Pancreas (tissue), 10 donors: ENCODE measurements around the gene P2RY13. TPM values are rescaled to one million over a fixed set of nuclear protein-coding genes. Genes with fewer than 3 reads are reported as not detected.

Experiments
- ATAC-seq, 4 donors: fragments of 200-7000 bp; cut with Tn5 transposase; one replicate each; pipeline versions ENCODE4 v1.8.0 to v1.9.1; 2020; ENCODE audit warnings: mild to moderate bottlenecking in 4 of 4, moderate library complexity in 4 of 4
- DNase-seq, 6 donors: peaks; one replicate each; pipeline ENCODE4 v3.0.0-alpha.2; 2020
- FAIRE-seq: peaks from 2 replicates; lab custom pipeline; 2012; peaks lifted over from hg19 to GRCh38; lab: Jason Lieb, UNC
- H3K27ac ChIP-seq, 4 donors: fragments of 200-600 bp; sonication (generic); 1 replicate in 3 of 4; 2 replicates in 1 of 4; pipeline versions ENCODE4 v1.5.0 to v1.8.0; 2020
- H3K27me3 ChIP-seq, 4 donors: fragments of 200-600 bp; one replicate each; pipeline ENCODE4 v1.8.0; 2021
- H3K36me3 ChIP-seq, 3 donors: fragments of 200-600 bp; sonication (generic) in 1 of 3; one replicate each; pipeline versions ENCODE4 v1.5.0 to v1.8.0; 2020 to 2021
- H3K4me1 ChIP-seq, 3 donors: fragments of 200-600 bp; one replicate each; pipeline ENCODE4 v1.8.0; 2021
- H3K4me3 ChIP-seq, 4 donors: fragments of 200-600 bp; sonication (generic) in 2 of 4; one replicate each; pipeline versions ENCODE4 v1.5.0 to v1.8.0; 2020 to 2021
- H3K9me3 ChIP-seq, 4 donors: fragments of 200-600 bp; one replicate each; pipeline ENCODE4 v1.8.0; 2021
- CTCF ChIP-seq, 4 donors: fragments of 200-600 bp; sonication (generic) in 3 of 4; IDR thresholded peaks; one replicate each; pipeline versions ENCODE4 v1.5.0 to v1.8.0; 2021; ENCODE audit warnings: antibody characterized with exemption in 4 of 4
- WGBS, 2 donors: extraction: QIAGEN DNeasy Blood & Tissue Kit; methylation state at CpG; one replicate each; pipeline ENCODE4 v1.1.7; 2013; 5-methylcytosine and 5-hydroxymethylcytosine counted together
- intact Hi-C, 3 donors: fragments of 100-400 bp; cut with DNase I; formaldehyde crosslinking; loops; one replicate each; pipeline versions ENCODE4 v1.11.1 to v1.14.2; 2022
- polyA plus RNA-seq, 2 donors: library from polyadenylated mRNA; stranded (reverse); fragments of 200-250 nt; gene quantifications; one replicate each; pipeline ENCODE4 v1.2.3, GENCODE V29; 2013
- total RNA-seq, 6 donors: library from RNA; stranded (reverse); fragmentation: NEBNext Ultra II Directional in 4 of 6; extraction: Animal tissue kit (Norgen Biotek cat#: 25700) in 4 of 6; gene quantifications; one replicate each; pipeline versions ENCODE4 v1.2.1 to v1.2.4, GENCODE V29; 2021 to 2023
- donor health status: healthy with polysubstance abuse.
- donor health status: DM: no; HTN: no; CAD: no; lungs with moderate emphysema.
- donor health status: DM: no; HTN: no; CAD: no.
- donor health status: control.
- donor health status: control.
- donor health status: Bipolar disorder and iron deficiency.
- donor health status: DM: yes; HTN: yes; CAD: no.
- donor health status: DM: no; HTN: no; CAD: no.
- donor health status: DM: no; HTN: no; CAD: no.
- donor health status: DM: yes; HTN: yes; CAD: no.

The P2RY13 gene
- total and polyA plus RNA-seq, 8 donors: 0.08 to 1.9 (median 0.23) TPM

- H3K9me3 ChIP-seq: no peaks in the 10 kb centered on the region
- DNase-seq: no peak
- FAIRE-seq: no peak
- no peaks in the 10 kb centered on the region for H3K27me3 ChIP-seq
- H3K4me3 ChIP-seq: no peak overlapping the region
- H3K4me1 ChIP-seq: no peaks in the 10 kb centered on the region
- no peaks in the 10 kb centered on the region for H3K36me3 ChIP-seq
- 47 to 54% methylated on average over 3 of the region's 3 CpGs for WGBS, 2 donors
- ATAC-seq: no peak
- intact Hi-C loops: no loop called here
- peak in 1 of 4 donors; percentile 11 for TF ChIP-seq CTCF (IDR thresholded peaks at IDR 0.05)
- H3K27ac ChIP-seq: no peak overlapping the region
Observed at GRCh38 chr3:151290673-151291072, 38.7 kb downstream of the P2RY13 start.

- intact Hi-C loops: loop anchor here in 2 of 3 donors (5.0 to 10.0 kb wide), 2 partner anchors 65 to 67 kb away; no protein-coding TSS in a partner anchor
- no peak for TF ChIP-seq CTCF (IDR thresholded peaks at IDR 0.05)
- Histone ChIP-seq H3K36me3 (no peaks in the 10 kb centered on the region), H3K9me3 (no peaks in the 10 kb centered on the region), H3K27me3 (no peaks in the 10 kb centered on the region), H3K4me3 (no peak overlapping the region), H3K27ac (no peak overlapping the region), H3K4me1 (no peaks in the 10 kb centered on the region)
- FAIRE-seq: no peak
- ATAC-seq: no peak
- 48 to 54% methylated on average over 3 of the region's 3 CpGs for WGBS, 2 donors
- DNase-seq: no peak
Observed at GRCh38 chr3:151289445-151289844, 39.9 kb downstream of the P2RY13 start.

GRCh38 chr3:151285940-151286339 is 43.4 kb downstream of the P2RY13 start:
- ATAC-seq (no peak), FAIRE-seq (no peak), DNase-seq (no peak)
- H3K36me3 ChIP-seq: no peaks in the 10 kb centered on the region
- WGBS, 2 donors: 85 to 90% methylated on average over 1 of the region's 1 CpG
- H3K4me3 ChIP-seq: no peak overlapping the region
- no peaks in the 10 kb centered on the region for H3K9me3 ChIP-seq
- TF ChIP-seq CTCF (IDR thresholded peaks at IDR 0.05): no peak
- intact Hi-C loops: loop anchor here in 2 of 3 donors (5.0 to 10.0 kb wide), 2 partner anchors 61 to 64 kb away; no protein-coding TSS in a partner anchor
- no peak overlapping the region for H3K27ac ChIP-seq
- no peaks in the 10 kb centered on the region for H3K4me1 ChIP-seq
- no peaks in the 10 kb centered on the region for H3K27me3 ChIP-seq

- no peak for DNase-seq
- H3K4me1 ChIP-seq: no peaks in the 10 kb centered on the region
- no peak for FAIRE-seq
- no peaks in the 10 kb centered on the region for H3K9me3 ChIP-seq
- H3K4me3 ChIP-seq: no peak overlapping the region
- no peaks in the 10 kb centered on the region for H3K36me3 ChIP-seq
- peak; percentile 49 to 77 (median 74) for ATAC-seq
- no peak overlapping the region for H3K27ac ChIP-seq
- no peak for TF ChIP-seq CTCF (IDR thresholded peaks at IDR 0.05)
- intact Hi-C loops: loop anchor here in 2 of 3 donors (5.0 to 10.0 kb wide), 2 partner anchors 59 to 117 kb away; no protein-coding TSS in a partner anchor
- no peaks in the 10 kb centered on the region for H3K27me3 ChIP-seq
- WGBS, 2 donors: 13 to 17% methylated on average over 5 of the region's 5 CpGs
Observed at GRCh38 chr3:151283907-151284461, 45.4 kb downstream of the P2RY13 start.

DNA sequence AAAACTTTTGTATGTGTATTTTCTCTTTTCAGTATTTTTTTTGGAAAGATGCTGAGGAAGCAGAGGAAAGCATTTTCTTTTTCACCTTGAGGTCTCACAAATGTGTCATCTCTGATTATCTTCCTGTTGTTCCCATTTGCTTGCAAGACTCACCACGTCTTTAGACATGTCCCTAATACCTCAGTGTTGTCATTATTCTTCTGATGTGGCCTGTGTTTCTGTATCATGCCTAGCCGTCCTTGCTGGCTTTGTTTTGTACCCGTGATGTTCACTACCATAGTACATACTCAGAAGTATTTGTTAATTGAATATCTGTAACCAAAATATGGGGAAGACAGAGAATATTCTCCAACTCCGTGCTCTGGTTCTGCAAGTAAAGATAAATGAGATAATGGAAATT is 46.0 kb downstream of the P2RY13 start:
- Histone ChIP-seq H3K27ac (no peak overlapping the region), H3K36me3 (no peaks in the 10 kb centered on the region), H3K27me3 (no peaks in the 10 kb centered on the region), H3K4me1 (no peaks in the 10 kb centered on the region), H3K9me3 (no peaks in the 10 kb centered on the region), H3K4me3 (no peak overlapping the region)
- no peak for FAIRE-seq
- WGBS, 2 donors: 40 to 41% methylated on average over 4 of the region's 4 CpGs
- no peak for TF ChIP-seq CTCF (IDR thresholded peaks at IDR 0.05)
- no peak for ATAC-seq
- no peak for DNase-seq
- intact Hi-C loops: loop anchor here in 2 of 3 donors (5.0 to 10.0 kb wide), 2 partner anchors 59 to 116 kb away; no protein-coding TSS in a partner anchor
